GM20000 (cell line): ENCODE results near the gene ACYP2.

Source experiments
- DNase-seq: peaks from one replicate; pipeline ENCODE4 v3.0.0; 2012; ENCODE audit warnings: low spot score
- TF ChIP-seq, protein P1 (sequence below): IDR thresholded peaks from 2 replicates; pipeline ENCODE4 v1.5.1; 2012; ENCODE audit warnings: mild to moderate bottlenecking, control low read depth; ENCODE audit errors: extremely low read depth, missing control alignments

The ACYP2 gene

DNA sequence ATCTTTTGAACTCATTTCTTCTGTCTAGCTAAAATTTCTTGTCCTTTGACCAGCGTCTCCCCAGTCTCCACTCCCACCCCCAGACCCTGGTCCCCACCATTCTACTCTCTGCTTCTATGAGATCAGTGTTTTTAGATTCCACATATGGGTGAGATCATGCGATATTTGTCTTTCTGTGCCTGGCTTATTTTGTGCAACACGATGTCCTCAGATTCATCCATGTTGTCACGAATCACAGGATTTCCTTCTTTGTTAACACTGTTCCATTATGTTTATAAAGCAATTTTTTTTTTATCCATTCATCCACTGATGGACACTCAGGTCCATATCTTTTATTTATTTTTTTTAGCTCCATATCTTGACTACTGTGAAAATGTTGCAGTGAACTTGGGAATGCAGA lies 16.0 kb upstream of the ACYP2 start:
- DNase-seq, result no peak
- TF ChIP-seq, protein P1, sequence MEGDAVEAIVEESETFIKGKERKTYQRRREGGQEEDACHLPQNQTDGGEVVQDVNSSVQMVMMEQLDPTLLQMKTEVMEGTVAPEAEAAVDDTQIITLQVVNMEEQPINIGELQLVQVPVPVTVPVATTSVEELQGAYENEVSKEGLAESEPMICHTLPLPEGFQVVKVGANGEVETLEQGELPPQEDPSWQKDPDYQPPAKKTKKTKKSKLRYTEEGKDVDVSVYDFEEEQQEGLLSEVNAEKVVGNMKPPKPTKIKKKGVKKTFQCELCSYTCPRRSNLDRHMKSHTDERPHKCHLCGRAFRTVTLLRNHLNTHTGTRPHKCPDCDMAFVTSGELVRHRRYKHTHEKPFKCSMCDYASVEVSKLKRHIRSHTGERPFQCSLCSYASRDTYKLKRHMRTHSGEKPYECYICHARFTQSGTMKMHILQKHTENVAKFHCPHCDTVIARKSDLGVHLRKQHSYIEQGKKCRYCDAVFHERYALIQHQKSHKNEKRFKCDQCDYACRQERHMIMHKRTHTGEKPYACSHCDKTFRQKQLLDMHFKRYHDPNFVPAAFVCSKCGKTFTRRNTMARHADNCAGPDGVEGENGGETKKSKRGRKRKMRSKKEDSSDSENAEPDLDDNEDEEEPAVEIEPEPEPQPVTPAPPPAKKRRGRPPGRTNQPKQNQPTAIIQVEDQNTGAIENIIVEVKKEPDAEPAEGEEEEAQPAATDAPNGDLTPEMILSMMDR, result no peak

DNA sequence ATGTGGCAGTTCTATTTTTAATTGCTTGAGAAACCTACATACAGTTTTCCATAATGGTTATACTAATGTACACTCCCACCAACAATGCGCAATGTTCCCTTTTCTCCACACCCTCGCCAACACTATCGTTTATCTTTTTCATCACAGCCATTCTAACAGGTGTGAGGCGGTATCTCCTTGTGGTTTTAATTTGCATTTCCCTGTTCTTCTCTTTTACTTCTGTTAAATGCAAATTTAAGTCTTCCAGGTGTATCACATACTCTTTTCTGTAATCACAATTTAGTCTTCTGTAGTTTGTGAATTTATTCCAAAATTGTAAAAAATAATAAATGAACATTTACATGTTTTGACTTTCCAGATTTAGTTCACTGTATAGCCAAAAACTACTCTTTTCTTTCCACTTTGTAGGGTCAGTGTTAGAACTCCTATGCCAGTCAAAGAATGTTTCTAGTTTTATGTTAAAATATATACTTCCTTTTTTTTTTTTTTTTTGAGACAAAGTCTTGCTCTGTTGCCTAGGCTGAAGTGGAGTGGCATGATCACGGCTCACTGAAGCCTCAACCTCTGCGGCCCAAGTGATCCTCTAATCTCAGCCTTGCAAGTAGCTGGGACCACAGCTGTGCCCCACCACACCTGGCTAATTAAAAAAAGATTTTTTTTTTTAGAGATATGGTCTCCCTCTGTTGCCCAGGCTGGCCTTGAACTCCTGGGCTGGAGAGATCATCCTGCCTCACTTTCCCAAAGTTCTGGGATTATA lies 15.4 kb upstream of the ACYP2 start:
- TF ChIP-seq, protein P1, result no peak
- no peak for DNase-seq

DNA sequence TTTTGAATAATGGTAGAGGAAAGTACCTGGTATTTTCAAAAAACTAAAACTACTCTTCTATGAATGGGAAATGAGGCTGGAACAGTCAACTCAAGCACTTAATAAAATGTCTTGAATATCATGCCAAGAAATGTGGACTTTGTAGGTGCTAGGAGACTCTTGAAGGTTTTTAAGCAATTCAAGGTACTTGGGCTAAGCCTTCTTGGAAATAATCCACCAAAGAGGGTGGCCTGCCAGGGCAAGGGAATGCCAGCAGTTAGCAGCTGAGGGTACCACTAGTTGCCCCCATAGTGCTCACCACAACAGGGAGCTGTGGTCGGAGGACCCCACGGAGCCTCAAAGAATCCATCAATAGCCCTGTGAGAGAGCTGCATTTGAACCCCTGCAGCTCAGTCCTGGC lies 14.6 kb upstream of the ACYP2 start:
- TF ChIP-seq, protein P1, result no peak
- no peak for DNase-seq

GRCh38 chr2:54103454-54104314 lies 11.7 kb upstream of the ACYP2 start:
- TF ChIP-seq, protein P1, result no peak
- no peak for DNase-seq

DNA sequence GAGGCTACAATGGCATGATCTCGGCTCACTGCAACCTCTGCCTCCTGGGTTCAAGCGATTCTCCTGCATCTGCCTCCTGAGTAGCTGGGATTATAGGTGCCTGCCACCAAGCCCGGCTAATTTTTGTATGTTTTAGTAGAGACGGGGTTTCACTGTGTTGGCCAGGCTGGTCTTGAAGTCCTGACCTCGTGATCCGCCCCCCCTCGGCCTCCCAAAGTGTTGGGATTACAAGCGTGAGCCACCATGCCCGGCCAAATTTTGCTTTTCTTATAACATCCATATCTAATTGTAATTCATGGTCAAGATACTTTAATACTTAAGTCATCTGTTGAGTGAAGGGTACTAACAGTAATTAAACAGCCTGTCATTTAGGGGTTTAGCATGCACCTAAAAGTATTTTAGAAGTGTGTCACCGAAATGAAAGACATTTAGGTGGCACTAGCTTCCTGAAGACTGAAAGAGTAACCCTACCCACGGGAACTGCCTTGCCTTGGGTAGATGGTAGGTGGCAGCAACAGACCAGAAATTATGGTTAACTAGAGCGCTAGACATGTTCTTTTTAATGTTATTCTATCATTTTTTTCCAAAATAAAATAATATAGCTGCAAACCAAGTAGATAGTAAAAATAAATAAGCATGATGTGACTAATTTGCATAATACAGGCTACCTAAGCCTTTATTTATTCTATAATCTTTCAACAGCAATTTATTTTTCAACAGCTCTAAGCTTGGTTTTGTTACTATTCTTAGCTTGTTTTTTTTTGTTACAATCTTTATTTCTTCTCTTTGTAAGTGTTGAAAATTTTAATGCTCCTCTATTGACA lies 8.6 kb upstream of the ACYP2 start:
- peak; percentile 60 for DNase-seq
- TF ChIP-seq, protein P1, result peak; percentile 44

- TF ChIP-seq, protein P1, result no peak
Measured at GRCh38 chr2:54107455-54107764, 8.0 kb upstream of the ACYP2 start.

More at GRCh38 chr2:54107455-54107764, 8.0 kb upstream of the ACYP2 start:
- DNase-seq, result no peak
